GM19099 (cell line): ENCODE measurements around the gene PCDHGA9.

ENCODE experiments used
- POLR2A ChIP-seq: IDR thresholded peaks from 3 replicates; pipeline ENCODE4 v1.6.1; 2011; ENCODE audit warnings: low read depth; ENCODE audit not compliant: insufficient read length; ENCODE audit errors: extremely low read depth

The PCDHGA9 gene

GRCh38 chr5:141402553-141403243, at the start of gene PCDHGA9:
Gene PCDHGA9, plus strand, starts transcription at chr5:141402778. Its CDS starts 175 bp downstream, at chr5:141402953.
- TF ChIP-seq POLR2A, result no peak

DNA sequence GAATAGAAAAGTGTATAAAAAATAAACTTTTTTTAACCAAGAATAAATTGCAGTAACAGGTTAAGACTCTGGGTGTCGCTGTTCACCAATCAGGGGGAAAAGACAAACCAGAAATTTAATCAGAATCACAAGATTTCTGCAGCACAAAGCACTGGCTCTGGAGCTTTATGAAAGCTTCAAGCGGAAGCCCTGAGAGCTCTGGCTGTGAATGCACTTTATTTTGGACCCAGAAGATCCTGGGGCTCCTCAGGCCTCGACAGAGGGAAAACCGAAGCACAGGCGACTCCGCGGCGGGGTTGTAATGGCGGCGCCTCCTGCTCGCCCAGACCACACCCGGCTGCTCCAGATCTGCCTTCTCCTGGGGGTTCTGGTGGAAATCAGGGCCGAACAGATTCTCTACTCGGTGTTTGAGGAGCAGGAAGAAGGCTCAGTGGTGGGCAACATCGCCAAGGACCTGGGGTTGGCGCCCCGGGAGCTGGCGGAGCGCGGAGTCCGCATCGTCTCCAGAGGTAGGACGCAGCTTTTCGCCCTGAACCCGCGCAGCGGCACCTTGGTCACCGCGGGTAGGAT, 47.6 kb upstream of the PCDHGA9 start, which contains the start of gene PCDHGA4:
Gene PCDHGA4, plus strand, starts transcription at position 122 of the 570 bp plus-strand sequence. Its CDS starts 87 bp downstream, at position 209.
- no peak for TF ChIP-seq POLR2A

DNA sequence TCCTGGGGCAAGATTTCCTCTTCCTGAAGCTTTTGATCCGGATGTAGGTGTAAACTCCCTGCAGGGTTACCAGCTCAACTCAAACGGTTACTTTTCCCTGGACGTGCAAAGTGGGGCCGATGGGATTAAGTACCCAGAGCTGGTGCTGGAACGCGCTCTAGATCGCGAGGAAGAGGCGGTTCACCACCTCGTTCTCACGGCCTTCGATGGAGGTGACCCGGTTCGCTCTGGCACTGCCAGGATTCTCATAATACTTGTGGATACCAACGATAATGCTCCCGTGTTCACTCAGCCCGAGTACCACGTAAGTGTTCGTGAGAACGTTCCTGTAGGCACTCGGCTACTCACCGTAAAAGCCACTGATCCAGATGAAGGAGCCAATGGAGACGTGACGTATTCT, 46.9 kb upstream of the PCDHGA9 start:
- no peak for TF ChIP-seq POLR2A

- no peak for TF ChIP-seq POLR2A
Measured at GRCh38 chr5:141356133-141356532, 46.4 kb upstream of the PCDHGA9 start.

- TF ChIP-seq POLR2A, result no peak
Measured at GRCh38 chr5:141356950-141357349, 45.6 kb upstream of the PCDHGA9 start.

GRCh38 chr5:141359790-141360426, 42.7 kb upstream of the PCDHGA9 start, which contains the start of gene PCDHGB2:
Gene PCDHGB2, plus strand, starts transcription at chr5:141359994. Its CDS starts 142 bp downstream, at chr5:141360136.
- no peak for TF ChIP-seq POLR2A

GRCh38 chr5:141360685-141361084, 41.9 kb upstream of the PCDHGA9 start:
- TF ChIP-seq POLR2A, result no peak

DNA sequence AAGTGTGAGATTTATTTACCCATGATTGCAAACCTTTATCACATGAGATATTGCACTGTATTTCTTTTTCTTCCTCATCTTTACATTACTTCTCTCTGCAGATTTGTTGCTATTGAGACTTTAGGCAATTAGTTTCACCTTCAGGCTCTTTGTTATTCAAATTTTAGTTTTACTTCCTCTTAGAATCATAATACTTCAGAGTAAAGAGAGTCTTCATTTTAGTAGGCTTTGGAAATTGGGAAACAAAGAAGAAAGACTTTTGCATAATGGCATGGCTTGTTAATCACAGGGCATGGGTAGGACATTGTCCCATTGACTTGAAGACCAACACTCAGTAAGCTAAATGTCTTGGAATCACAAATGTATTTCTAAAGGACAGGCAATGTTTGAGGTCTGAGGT, 39.9 kb upstream of the PCDHGA9 start:
- TF ChIP-seq POLR2A, result no peak

- no peak for TF ChIP-seq POLR2A
Measured at GRCh38 chr5:141363952-141364660, 38.5 kb upstream of the PCDHGA9 start, which contains the start of gene PCDHGA5. Gene PCDHGA5, plus strand, starts transcription at chr5:141364162. Its CDS starts 169 bp downstream, at chr5:141364331.

DNA sequence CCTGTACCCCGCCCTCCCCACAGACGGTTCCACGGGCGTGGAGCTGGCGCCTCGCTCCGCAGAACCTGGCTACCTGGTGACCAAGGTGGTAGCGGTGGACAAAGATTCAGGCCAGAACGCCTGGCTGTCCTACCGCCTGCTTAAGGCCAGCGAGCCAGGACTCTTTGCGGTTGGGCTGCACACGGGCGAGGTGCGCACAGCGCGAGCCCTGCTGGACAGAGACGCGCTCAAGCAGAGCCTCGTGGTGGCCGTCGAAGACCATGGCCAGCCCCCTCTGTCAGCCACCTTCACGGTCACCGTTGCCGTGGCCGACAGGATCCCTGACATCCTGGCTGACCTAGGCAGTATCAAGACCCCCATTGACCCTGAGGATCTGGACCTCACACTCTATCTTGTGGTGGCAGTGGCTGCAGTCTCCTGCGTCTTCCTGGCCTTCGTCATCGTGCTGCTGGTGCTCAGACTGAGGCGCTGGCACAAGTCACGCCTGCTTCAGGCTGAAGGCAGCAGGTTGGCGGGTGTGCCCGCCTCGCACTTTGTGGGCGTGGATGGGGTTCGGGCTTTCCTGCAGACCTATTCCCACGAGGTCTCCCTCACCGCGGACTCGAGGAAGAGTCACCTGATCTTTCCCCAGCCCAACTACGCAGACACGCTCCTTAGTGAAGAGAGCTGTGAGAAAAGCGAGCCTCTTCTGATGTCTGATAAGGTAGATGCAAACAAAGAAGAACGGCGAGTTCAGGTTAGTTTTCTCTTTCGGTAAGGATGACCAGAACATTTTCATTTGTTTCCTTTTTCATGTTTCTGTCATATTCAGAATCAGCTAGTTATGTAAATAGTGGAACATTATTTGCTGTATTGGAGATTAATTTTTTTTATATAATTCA, 36.3 kb upstream of the PCDHGA9 start:
- no peak for TF ChIP-seq POLR2A

GRCh38 chr5:141369994-141370848, 32.4 kb upstream of the PCDHGA9 start, which contains the start of gene PCDHGB3:
Gene PCDHGB3, plus strand, starts transcription at chr5:141370242. Its CDS starts 153 bp downstream, at chr5:141370395.
- TF ChIP-seq POLR2A, result no peak

DNA sequence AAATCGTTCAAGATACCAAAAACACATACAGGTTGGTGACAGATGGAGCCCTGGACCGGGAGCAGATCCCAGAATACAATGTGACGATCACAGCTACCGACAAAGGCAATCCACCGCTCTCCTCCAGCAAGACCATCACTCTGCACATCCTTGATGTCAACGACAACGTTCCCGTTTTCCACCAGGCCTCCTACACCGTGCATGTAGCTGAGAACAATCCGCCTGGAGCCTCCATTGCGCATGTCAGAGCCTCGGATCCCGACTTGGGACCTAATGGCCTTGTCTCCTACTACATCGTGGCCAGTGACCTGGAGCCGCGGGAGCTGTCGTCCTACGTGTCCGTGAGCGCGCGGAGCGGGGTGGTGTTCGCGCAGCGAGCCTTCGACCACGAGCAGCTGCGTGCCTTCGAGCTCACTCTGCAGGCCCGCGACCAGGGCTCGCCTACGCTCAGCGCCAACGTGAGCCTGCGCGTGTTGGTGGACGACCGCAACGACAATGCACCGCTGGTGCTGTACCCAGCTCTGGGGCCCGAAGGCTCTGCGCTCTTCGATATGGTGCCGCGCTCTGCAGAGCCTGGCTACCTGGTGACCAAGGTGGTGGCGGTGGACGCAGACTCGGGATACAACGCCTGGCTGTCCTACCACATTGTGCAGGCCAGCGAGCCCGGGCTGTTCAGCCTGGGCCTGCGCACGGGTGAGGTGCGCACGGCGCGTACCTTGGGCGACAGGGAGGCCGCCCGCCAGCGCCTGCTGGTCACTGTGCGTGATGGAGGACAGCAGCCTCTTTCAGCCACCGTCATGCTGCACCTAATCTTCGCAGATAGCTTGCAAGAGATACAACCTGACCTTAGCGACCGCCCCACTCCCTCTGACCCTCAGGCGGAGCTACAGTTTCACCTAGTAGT, 30.8 kb upstream of the PCDHGA9 start:
- no peak for TF ChIP-seq POLR2A
